BLaER1 treated with 17β-estradiol and CSF1 and Interleukin-3, amounts not matched to agents 10 nM and 100 nM (cell line): Measurements from ENCODE around the gene IL15RA.

Source experiments
- H3K27ac ChIP-seq, 11 experiments: shearing (Covaris generic); formaldehyde crosslinking; 2 replicates each; pipeline ENCODE4 v1.8.1; 2022
- H3K27me3 ChIP-seq, 11 experiments: shearing (Covaris generic); formaldehyde crosslinking; 2 replicates each; pipeline ENCODE4 v1.8.1; 2022
- H3K36me3 ChIP-seq, 11 experiments: shearing (Covaris generic); formaldehyde crosslinking; 2 replicates each; pipeline ENCODE4 v1.8.1; 2022
- H3K4me1 ChIP-seq, 10 experiments: shearing (Covaris generic); formaldehyde crosslinking; 2 replicates each; pipeline ENCODE4 v1.8.1; 2022
- H3K4me2 ChIP-seq, 11 experiments: shearing (Covaris generic); formaldehyde crosslinking; 2 replicates each; pipeline ENCODE4 v1.8.1; 2022
- H3K4me3 ChIP-seq, 10 experiments: shearing (Covaris generic); formaldehyde crosslinking; 2 replicates each; pipeline ENCODE4 v1.8.1; 2022
- H3K9ac ChIP-seq, 11 experiments: shearing (Covaris generic); formaldehyde crosslinking; 2 replicates each; pipeline ENCODE4 v1.8.1; 2022
- H3K9me3 ChIP-seq, 11 experiments: shearing (Covaris generic); formaldehyde crosslinking; replicated peaks in 1 of 11; 2 replicates each; pipeline ENCODE4 v1.8.1; 2022
- H4K20me1 ChIP-seq, 11 experiments: shearing (Covaris generic); formaldehyde crosslinking; 2 replicates each; pipeline ENCODE4 v1.8.1; 2022
- Cebpa-rat ChIP-seq, 11 experiments: shearing (Covaris generic); IDR thresholded peaks; 2 replicates each; pipeline ENCODE4 v1.8.1; 2022

IL15RA gene

DNA sequence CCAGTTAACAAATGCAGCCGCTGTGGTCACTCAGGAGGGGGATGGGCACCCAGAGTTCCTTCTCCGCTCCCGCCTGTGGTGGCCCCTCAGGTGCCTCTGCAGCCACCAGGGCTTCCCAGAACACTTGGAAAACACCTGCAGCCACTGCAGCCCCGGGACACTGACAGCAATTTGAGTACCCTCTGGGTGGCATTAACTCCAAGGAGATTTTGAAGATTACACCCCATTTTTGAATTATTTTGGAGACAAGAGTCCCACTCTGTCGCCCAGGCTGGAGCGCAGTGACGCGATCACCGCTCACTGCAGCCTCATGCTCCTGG is 32.2 kb downstream of the IL15RA start:
- Histone ChIP-seq H3K9ac (peak overlapping the region in 2 of 11 experiments; percentile 9 to 20; a peak in 2 of 22 replicates), H3K4me2 (peak overlapping the region; percentile 68 to 94 (median 84)), H4K20me1 (no peaks in the 10 kb centered on the region), H3K27me3 (no peaks in the 10 kb centered on the region), H3K4me1 (peaks cover 36 to 64% (median 45%) of the 10 kb centered on the region in 10 experiments), H3K9me3 (no peaks in the 10 kb centered on the region), H3K36me3 (no peaks in the 10 kb centered on the region), H3K27ac (peak overlapping the region in 8 of 11 experiments; percentile 3 to 52 (median 36); a peak in 12 of 22 replicates), H3K4me3 (peak overlapping the region in 4 of 10 experiments; percentile 4 to 32 (median 19); a peak in 4 of 20 replicates)
- TF ChIP-seq Cebpa-rat (IDR thresholded peaks at IDR 0.05), result no peak

DNA sequence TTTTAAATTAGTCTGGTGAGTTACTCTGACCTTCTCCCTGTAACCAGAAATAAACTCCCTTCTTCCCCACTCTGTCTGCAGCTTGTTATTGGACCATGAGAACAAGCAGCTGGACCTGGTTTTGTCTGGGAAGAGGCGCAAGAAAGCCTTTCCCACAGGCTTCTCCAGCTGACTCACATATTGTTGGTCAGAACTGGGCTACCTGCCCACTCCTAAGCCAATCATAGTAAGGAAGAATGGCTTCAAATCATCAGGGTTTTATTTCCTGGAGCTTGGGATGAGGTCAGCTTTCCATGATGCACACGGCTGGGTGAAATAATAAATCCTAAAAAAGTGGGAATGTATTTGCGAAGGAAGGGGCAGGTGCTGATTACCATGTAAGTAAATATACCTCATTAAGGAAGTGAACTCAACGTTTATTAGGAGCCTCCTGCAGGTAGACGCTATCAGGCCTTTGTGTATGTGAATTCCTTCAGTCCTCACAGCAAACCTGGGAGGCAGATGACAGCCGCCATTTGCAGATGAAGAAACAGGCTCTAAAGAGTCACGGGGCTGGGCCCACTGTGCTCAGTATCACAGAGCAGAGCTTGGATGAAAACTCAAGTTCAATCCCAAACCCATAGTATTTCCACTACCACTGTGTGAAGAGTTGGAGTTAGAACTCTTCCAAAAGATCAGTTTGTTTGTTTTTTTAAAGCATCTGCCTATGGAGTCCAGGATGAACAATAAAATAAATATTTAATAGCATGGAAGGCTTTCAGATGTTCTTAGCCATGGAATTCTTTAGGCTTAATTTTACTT is 32.8 kb downstream of the IL15RA start:
- Histone ChIP-seq H3K27me3 (no peaks in the 10 kb centered on the region), H3K36me3 (no peaks in the 10 kb centered on the region), H3K27ac (no peak overlapping the region), H3K4me3 (no peak overlapping the region), H3K9me3 (no peaks in the 10 kb centered on the region), H4K20me1 (no peaks in the 10 kb centered on the region), H3K4me2 (peak overlapping the region; percentile 68 to 94 (median 84)), H3K4me1 (peaks cover 36 to 64% (median 45%) of the 10 kb centered on the region in 10 experiments), H3K9ac (no peak overlapping the region)
- no peak for TF ChIP-seq Cebpa-rat (IDR thresholded peaks at IDR 0.05)

DNA sequence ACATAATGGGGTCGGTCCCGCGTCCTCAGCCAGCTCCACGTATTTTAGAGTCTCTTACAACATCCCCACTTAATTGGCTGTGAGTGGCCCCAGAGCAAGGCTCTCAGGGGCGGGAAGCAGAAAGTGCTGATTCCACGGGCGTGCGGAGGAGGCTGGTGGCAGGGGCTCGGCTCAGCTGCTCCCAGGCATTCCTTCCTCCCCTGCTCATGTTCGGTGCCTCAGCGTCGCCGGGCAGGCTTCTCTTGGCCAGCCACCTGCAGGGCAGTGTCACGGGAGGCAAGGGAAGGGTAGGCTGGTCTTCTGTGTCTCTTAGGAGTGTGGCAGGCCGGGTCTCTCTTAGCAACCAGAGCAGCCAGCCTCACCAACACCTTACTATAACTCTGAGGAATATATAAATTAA is 33.8 kb downstream of the IL15RA start:
- H3K4me2 ChIP-seq, result peak overlapping the region in 3 of 11 experiments; percentile 88 to 94 (median 88); a peak in 6 of 22 replicates

DNA sequence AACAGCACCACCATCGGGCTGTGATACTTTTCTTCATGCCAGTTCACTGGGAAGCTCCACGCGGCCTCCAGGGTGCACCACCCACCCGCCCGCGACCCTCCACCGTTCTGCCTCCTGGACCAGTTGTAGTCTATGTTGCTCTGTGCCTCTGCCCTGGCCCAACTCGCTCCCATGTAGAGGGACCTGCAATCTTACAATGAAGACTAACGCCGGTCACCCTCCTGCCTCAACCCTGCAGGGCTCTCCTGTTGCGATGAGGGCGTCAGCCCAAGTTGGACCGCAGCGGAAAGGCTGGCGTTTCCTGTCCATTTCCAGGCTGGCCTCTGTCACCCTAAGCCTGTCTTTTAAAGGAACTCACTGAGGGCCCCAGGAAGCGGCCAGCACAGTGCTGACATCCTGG is 34.9 kb downstream of the IL15RA start:
- H3K9ac ChIP-seq, result peak overlapping the region in 1 of 11 experiments; percentile 31; a peak in 2 of 22 replicates
- no peaks in the 10 kb centered on the region for H4K20me1 ChIP-seq
- H3K27ac ChIP-seq, result peak overlapping the region in 3 of 11 experiments; percentile 26 to 56 (median 46); a peak in 5 of 22 replicates
- H3K27me3 ChIP-seq, result no peaks in the 10 kb centered on the region
- peaks cover 36 to 64% (median 45%) of the 10 kb centered on the region in 10 experiments for H3K4me1 ChIP-seq
- H3K9me3 ChIP-seq, result no peaks in the 10 kb centered on the region
- peak overlapping the region in 5 of 11 experiments; percentile 37 to 94 (median 88); a peak in 9 of 22 replicates for H3K4me2 ChIP-seq
- TF ChIP-seq Cebpa-rat (IDR thresholded peaks at IDR 0.05), result no peak
- no peak overlapping the region for H3K4me3 ChIP-seq
- peaks cover 12 to 18% (median 16%) of the 10 kb centered on the region in 11 experiments for H3K36me3 ChIP-seq

More for the DNA sequence above, 33.8 kb downstream of the IL15RA start:
- no peaks in the 10 kb centered on the region for H3K9me3 ChIP-seq
- H3K4me1 ChIP-seq, result peaks cover 36 to 64% (median 45%) of the 10 kb centered on the region in 10 experiments
- TF ChIP-seq Cebpa-rat (IDR thresholded peaks at IDR 0.05), result no peak
- H3K27me3 ChIP-seq, result no peaks in the 10 kb centered on the region
- H3K9ac ChIP-seq, result no peak overlapping the region
- no peak overlapping the region for H3K4me3 ChIP-seq
- no peak overlapping the region; a peak in 1 of 22 replicates for H3K27ac ChIP-seq
- H3K36me3 ChIP-seq, result peaks cover 2 to 7% (median 6%) of the 10 kb centered on the region in 11 experiments; a peak in 20 of 22 replicates
- no peaks in the 10 kb centered on the region for H4K20me1 ChIP-seq

DNA sequence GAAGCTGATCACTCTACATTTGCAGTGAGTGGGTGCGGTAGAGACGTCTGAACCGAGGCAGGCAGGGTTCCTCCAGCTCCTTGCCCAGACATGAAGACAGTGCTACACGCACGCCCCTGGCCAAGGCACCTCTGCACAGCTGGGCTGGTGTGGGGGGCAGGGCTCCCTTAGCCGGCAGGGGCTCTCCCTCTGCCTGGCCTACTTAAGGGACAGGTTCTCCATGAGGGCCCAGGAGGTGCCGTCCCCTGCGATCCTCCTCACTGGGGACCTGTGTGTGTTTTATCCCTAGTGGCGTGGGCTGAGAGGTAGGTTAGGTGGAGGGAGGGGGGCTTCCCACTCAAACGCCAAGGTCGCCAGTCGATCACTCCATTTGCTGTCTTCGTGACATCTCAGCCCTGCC is 35.3 kb downstream of the IL15RA start:
- peak overlapping the region in 2 of 11 experiments; percentile 7 to 31; a peak in 2 of 22 replicates for H3K9ac ChIP-seq
- H3K4me2 ChIP-seq, result peak overlapping the region; percentile 51 to 94 (median 64)
- no peaks in the 10 kb centered on the region for H3K9me3 ChIP-seq
- H3K27me3 ChIP-seq, result no peaks in the 10 kb centered on the region
- peaks cover 17 to 22% (median 21%) of the 10 kb centered on the region in 11 experiments for H3K36me3 ChIP-seq
- H3K4me1 ChIP-seq, result peaks cover 34 to 61% (median 42%) of the 10 kb centered on the region in 10 experiments
- H4K20me1 ChIP-seq, result 0 out of 22 replicates have a peak, but pooled peaks cover 0 to 3% (median 0%) of the 10 kb centered on the region in 11 experiments
- TF ChIP-seq Cebpa-rat (IDR thresholded peaks at IDR 0.05), result no peak
- no peak overlapping the region for H3K4me3 ChIP-seq
- H3K27ac ChIP-seq, result peak overlapping the region in 3 of 11 experiments; percentile 26 to 56 (median 46); a peak in 5 of 22 replicates

DNA sequence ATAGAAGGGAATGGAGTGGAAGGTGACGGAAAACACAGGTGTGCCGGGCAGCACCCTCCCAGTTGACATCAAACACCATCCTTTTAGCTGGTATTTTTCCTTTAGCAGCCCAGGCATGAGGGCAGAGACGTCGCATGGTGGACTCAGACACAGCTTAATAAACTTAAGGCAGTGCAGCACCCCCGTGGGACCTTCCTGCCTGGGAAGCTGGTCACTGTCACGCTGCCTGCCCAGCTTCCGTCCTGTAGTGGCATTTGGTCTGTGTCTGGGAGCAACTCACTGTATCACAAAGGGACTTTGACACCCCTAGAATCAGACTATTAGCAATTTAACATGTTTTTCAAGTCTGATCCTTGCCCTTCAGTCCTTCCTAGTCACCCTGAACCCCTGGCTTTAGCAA is 35.8 kb downstream of the IL15RA start:
- Histone ChIP-seq H3K4me1 (peaks cover 30 to 57% (median 38%) of the 10 kb centered on the region in 10 experiments), H3K4me2 (peak overlapping the region; percentile 51 to 94 (median 64)), H3K27ac (peak overlapping the region in 3 of 11 experiments; percentile 26 to 56 (median 46); a peak in 5 of 22 replicates), H4K20me1 (0 out of 22 replicates have a peak, but pooled peaks cover 0 to 7% (median 0%) of the 10 kb centered on the region in 11 experiments), H3K4me3 (no peak overlapping the region), H3K36me3 (peaks cover 21 to 27% (median 25%) of the 10 kb centered on the region in 11 experiments), H3K9me3 (no peaks in the 10 kb centered on the region), H3K9ac (peak overlapping the region in 2 of 11 experiments; percentile 7 to 31; a peak in 2 of 22 replicates), H3K27me3 (no peaks in the 10 kb centered on the region)
- no peak for TF ChIP-seq Cebpa-rat (IDR thresholded peaks at IDR 0.05)

DNA sequence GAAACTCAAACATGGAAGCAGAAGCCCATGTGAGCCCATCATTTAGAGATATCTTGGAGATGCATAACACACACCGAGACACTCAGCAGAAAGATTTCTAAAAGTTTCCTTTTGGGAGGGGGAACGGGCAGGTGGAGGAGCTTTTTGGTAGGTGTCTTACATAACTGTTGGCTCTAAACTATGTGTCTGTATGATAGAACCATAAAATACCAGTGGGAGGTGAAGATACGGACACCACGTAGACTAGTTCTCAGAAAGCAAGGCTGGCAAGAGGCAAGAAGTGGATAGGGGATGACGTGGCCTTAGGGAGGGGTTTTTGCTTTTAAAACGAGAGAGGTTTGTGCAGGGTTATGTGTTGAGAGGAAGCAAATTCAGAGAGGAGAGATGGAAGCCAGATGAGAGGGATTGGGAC is 36.5 kb downstream of the IL15RA start:
- peaks cover 29 to 34% (median 33%) of the 10 kb centered on the region in 11 experiments for H3K36me3 ChIP-seq
- peaks cover 22 to 50% (median 30%) of the 10 kb centered on the region in 10 experiments for H3K4me1 ChIP-seq
- no peaks in the 10 kb centered on the region for H3K9me3 ChIP-seq
- no peaks in the 10 kb centered on the region for H3K27me3 ChIP-seq
- no peak for TF ChIP-seq Cebpa-rat (IDR thresholded peaks at IDR 0.05)
- peaks cover 0 to 8% (median 0%) of the 10 kb centered on the region in 11 experiments; a peak in 1 of 22 replicates for H4K20me1 ChIP-seq
- H3K4me3 ChIP-seq, result no peak overlapping the region
- H3K9ac ChIP-seq, result no peak overlapping the region
- H3K4me2 ChIP-seq, result peak overlapping the region in 5 of 11 experiments; percentile 51 to 88 (median 70); a peak in 7 of 22 replicates
- no peak overlapping the region for H3K27ac ChIP-seq

DNA sequence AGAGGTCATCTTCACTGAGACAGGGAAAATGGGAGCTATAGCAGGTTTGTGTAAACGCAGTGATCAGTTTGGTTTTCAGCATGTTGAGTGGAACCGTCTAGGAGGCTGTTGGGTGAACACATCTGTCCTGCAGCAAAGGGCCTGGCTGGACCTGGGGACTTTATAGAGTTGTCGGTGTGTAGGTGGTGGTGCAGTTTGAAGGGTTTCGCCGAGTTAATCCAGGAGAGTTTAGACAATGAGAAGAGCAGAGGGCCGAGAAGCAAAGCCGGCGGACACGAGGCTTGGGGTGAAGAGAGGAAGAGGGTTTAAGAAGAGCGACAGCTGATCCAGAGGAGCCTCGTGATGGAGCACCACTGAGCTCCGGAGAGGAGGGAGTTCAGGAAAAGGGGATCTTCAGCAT is 39.1 kb downstream of the IL15RA start:
- TF ChIP-seq Cebpa-rat (IDR thresholded peaks at IDR 0.05), result no peak
- Histone ChIP-seq H3K4me2 (no peak overlapping the region), H3K27me3 (no peaks in the 10 kb centered on the region), H3K4me1 (peaks cover 12 to 24% (median 16%) of the 10 kb centered on the region in 10 experiments), H3K4me3 (no peak overlapping the region), H3K36me3 (peaks cover 49 to 59% (median 58%) of the 10 kb centered on the region in 11 experiments), H3K9me3 (no peaks in the 10 kb centered on the region), H4K20me1 (peaks cover 0 to 8% (median 0%) of the 10 kb centered on the region in 11 experiments; a peak in 1 of 22 replicates), H3K27ac (no peak overlapping the region), H3K9ac (no peak overlapping the region)

DNA sequence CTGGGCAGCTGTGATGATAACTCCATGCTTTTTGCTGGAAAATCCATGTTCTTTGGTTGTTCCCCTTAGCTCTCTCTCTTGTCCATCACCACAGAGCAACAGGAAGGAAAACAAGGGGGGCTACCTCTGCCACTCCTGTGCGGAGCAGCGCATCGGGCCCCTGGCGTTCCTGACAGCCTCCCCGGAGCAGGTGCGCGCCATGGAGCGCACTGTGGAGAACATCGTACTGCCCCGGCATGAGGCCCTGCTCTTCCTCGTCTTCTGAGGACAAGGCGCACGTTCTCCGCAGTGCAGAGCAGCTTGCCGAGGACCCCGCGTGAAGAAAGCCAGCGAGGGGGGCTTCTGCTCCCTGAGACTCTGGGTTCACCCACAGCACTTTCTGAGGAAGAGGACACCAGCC is 40.3 kb downstream of the IL15RA start:
- no peak for TF ChIP-seq Cebpa-rat (IDR thresholded peaks at IDR 0.05)
- H3K27ac ChIP-seq, result no peak overlapping the region
- H3K9ac ChIP-seq, result no peak overlapping the region
- H4K20me1 ChIP-seq, result peaks cover 0 to 8% (median 0%) of the 10 kb centered on the region in 11 experiments; a peak in 2 of 22 replicates
- no peaks in the 10 kb centered on the region for H3K9me3 ChIP-seq
- H3K4me3 ChIP-seq, result no peak overlapping the region
- H3K4me1 ChIP-seq, result peaks cover 10 to 12% (median 11%) of the 10 kb centered on the region in 10 experiments
- no peak overlapping the region for H3K4me2 ChIP-seq
- H3K36me3 ChIP-seq, result peaks cover 62 to 72% (median 71%) of the 10 kb centered on the region in 11 experiments
- H3K27me3 ChIP-seq, result no peaks in the 10 kb centered on the region
